Measurements from ENCODE around the gene HIKESHI. TPM values are rescaled to one million over a fixed set of nuclear protein-coding genes. Genes with fewer than 3 reads are reported as not detected.
"Not testable (repeated sequence)": the region's sequence is repeated elsewhere in the genome, so short reads cannot be mapped to it uniquely, and the experiment has no call there.

HIKESHI gene
- total RNA-seq, 2 donors from 2014 or later, result 63.8 to 64.0 TPM

DNA sequence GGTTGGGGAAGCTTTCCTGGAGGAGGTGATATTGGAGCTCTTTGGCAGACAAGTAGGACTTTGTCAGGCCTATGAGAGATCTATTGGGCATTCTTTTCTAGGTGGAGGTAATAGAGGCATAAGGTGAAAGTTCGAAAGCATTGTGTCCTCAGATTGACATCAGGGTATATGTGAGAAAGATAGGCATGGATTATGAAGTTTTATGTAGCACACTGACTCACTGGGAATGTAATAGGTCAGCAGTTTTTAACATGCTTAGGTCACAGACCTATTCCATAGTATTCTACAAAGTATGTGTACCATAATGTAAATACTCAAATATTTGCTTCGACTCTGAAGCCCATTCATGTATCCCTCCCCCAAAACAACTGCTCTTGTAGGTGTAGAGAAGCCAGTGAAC is 11.8 kb downstream of the HIKESHI start:
- Mint-ChIP-seq H3K27me3 (ENCODE audit: low read depth) (no peaks in the 10 kb centered on the region), H3K4me1 (ENCODE audit: low read depth) (peaks cover 23% of the 10 kb centered on the region), H3K4me3 (no peak overlapping the region), H3K27ac (no peak overlapping the region), H3K9me3 (peaks cover 0 to 1% of the 10 kb centered on the region in 2 donors), H3K36me3 (ENCODE audit: insufficient read depth in 2 of 2) (peaks cover 7 to 47% of the 10 kb centered on the region in 2 donors)
- ATAC-seq (replicated peaks in 1 of 2), result no peak
- DNase-seq, result no peak

DNA sequence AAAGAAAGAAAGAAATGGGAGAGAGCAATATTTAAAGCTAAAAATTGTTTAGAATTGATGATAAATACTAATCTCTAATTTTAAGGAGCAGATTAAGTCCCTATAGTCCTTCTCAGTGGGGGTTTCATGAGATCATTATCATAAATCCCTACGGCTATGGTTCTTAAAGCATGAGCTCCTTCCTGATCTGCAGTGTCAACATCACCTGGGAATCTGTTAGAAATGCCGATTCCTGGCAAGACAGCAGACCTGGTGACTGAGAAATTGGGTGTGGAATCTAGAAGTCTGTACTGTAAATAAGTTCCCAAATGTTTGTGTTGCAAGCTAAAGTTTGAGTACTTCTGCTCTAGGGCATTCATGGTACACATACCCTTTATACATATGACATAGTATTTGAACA is 12.6 kb downstream of the HIKESHI start:
- H3K27me3 Mint-ChIP-seq (ENCODE audit: low read depth), result no peaks in the 10 kb centered on the region
- peaks cover 0 to 1% of the 10 kb centered on the region in 2 donors for H3K9me3 Mint-ChIP-seq
- ATAC-seq (replicated peaks in 1 of 2) (no peak), DNase-seq (no peak)
- H3K4me3 Mint-ChIP-seq, result no peak overlapping the region
- peaks cover 6 to 45% of the 10 kb centered on the region in 2 donors for H3K36me3 Mint-ChIP-seq (ENCODE audit: insufficient read depth in 2 of 2)
- H3K27ac Mint-ChIP-seq, result no peak overlapping the region
- H3K4me1 Mint-ChIP-seq (ENCODE audit: low read depth), result peaks cover 25% of the 10 kb centered on the region

DNA sequence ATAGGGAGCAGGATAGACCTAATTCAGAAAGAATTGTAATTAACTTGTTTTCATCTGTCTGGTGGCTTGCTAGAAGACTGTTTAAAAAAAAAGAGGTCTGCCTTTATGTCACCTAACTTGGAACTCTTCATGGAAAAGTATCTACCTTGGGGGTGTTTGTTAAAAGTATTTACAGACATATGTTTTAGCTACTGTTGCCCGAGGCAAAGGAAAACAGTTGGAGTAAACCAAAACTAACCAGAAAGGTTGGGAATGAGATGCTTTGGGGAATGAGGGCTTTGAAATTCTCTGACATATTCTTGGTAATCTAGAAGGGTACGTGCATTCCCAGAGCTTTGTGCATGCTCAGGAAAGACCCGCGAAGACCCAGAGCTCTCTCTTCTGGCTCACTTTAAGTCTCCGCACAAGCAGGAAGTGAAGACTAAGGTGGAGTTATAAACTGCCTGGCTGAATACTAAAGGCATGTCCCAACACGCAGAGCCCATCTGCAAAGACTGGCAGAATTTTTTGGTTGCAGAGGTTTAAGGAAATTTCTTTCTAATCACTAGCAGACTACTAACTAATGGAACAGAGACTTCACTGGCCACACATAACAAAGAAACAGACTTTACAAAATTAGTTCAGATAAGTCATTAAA is 33.2 kb downstream of the HIKESHI start:
- H3K27me3 Mint-ChIP-seq (ENCODE audit: low read depth), result no peaks in the 10 kb centered on the region
- no peak for ATAC-seq (replicated peaks in 1 of 2)
- no peaks in the 10 kb centered on the region for H3K4me1 Mint-ChIP-seq (ENCODE audit: low read depth)
- no peak for DNase-seq
- peaks cover 0 to 1% of the 10 kb centered on the region in 2 donors for H3K9me3 Mint-ChIP-seq
- no peak overlapping the region for H3K4me3 Mint-ChIP-seq
- no peak overlapping the region for H3K27ac Mint-ChIP-seq
- H3K36me3 Mint-ChIP-seq (ENCODE audit: insufficient read depth in 2 of 2), result peaks cover 11 to 44% of the 10 kb centered on the region in 2 donors

DNA sequence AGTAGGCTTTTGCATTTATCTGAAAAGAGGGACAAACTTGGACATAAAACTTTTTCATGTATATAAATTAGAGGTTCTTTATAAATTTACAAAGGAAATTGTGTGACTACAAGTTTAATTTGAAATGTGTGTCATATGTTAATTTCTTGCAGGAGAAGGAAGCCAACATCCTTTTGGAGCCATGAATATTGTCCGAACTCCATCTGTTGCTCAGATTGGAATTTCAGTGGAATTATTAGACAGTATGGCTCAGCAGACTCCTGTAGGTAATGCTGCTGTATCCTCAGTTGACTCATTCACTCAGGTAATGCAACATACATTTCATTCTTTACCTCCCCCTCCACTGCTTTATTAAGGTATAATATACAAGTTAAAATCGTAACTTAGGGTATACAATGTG is 35.2 kb downstream of the HIKESHI start:
- ATAC-seq (replicated peaks in 1 of 2), result no peak
- Mint-ChIP-seq H3K36me3 (ENCODE audit: insufficient read depth in 2 of 2) (peaks cover 13 to 54% of the 10 kb centered on the region in 2 donors), H3K9me3 (peaks cover 0 to 1% of the 10 kb centered on the region in 2 donors), H3K4me3 (no peak overlapping the region), H3K27me3 (ENCODE audit: low read depth) (no peaks in the 10 kb centered on the region), H3K4me1 (ENCODE audit: low read depth) (no peaks in the 10 kb centered on the region), H3K27ac (no peak overlapping the region)
- DNase-seq, result no peak

DNA sequence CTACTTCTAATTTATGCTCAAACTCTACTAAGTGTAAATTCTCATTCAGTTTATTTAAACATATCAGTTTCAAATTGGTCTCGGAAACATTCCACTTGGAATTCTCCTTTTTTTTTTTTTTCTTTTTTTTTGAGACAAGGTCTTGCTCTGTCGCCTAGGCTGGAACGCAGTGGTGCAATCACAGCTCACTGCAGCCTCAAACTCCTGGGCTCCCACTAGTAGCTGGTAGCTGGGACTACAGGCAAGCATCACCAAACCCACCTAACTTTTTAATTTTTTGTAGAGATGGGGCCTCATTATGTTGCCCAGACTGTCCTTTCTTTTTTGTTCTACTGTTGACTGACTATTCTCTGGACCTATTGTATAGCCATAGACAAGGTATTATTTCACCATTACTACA is 39.3 kb downstream of the HIKESHI start:
- no peak for ATAC-seq (replicated peaks in 1 of 2)
- Mint-ChIP-seq H3K4me1 (ENCODE audit: low read depth) (no peaks in the 10 kb centered on the region), H3K27ac (no peak overlapping the region), H3K4me3 (no peak overlapping the region), H3K36me3 (ENCODE audit: insufficient read depth in 2 of 2) (peaks cover 11 to 42% of the 10 kb centered on the region in 2 donors), H3K27me3 (ENCODE audit: low read depth) (no peaks in the 10 kb centered on the region), H3K9me3 (no peaks in the 10 kb centered on the region)
- DNase-seq, result no peak

DNA sequence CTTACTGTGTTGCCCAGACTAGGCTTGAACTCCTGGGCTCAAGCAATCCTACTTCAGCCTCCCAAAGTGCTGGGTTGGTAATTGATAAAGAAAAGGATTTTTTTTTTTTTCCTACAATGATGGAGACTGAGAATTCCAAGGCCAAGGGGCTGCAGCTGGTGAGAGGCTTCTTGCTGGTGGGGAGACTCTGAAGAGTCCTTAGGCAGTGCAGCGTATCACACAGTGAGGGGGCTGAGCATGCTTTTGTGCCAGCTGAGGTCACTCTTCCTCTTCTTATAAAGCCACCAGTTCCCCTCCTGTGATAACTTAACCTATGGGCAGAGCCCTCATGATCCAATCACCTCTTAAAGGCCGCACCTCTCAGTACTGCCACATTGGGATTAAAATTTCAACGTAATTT is 44.5 kb downstream of the HIKESHI start:
- ATAC-seq (replicated peaks in 1 of 2) (no peak), DNase-seq (no peak)
- no peak overlapping the region for H3K27ac Mint-ChIP-seq
- H3K27me3 Mint-ChIP-seq (ENCODE audit: low read depth), result no peaks in the 10 kb centered on the region
- H3K36me3 Mint-ChIP-seq (ENCODE audit: insufficient read depth in 2 of 2), result peaks cover 0 to 15% of the 10 kb centered on the region in 2 donors
- H3K4me3 Mint-ChIP-seq, result no peak overlapping the region
- no peaks in the 10 kb centered on the region for H3K9me3 Mint-ChIP-seq
- no peaks in the 10 kb centered on the region for H3K4me1 Mint-ChIP-seq (ENCODE audit: low read depth)

DNA sequence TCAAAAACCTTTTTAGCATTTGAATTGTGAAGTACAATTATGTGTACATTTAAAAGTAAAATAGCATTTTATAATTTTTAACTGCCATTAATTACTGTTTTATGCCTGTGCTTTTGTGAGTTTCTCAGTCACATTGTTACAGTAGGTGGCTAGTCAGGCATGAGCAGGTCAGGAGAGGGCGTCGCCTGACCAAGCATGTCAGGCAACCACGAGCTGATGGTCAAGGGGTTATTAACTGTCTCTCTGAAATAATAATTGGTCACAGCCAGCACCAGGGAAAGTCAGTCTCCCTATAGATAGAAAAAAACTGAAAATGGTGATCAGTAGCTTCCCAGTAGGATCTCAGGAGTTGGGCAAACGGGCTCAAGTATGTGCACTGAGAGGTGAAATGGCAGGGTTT is 53.2 kb downstream of the HIKESHI start:
- Mint-ChIP-seq H3K27me3 (ENCODE audit: low read depth) (no peaks in the 10 kb centered on the region), H3K27ac (no peak overlapping the region), H3K4me3 (no peak overlapping the region), H3K36me3 (ENCODE audit: insufficient read depth in 2 of 2) (peaks cover 0 to 2% of the 10 kb centered on the region in 2 donors), H3K9me3 (no peaks in the 10 kb centered on the region), H3K4me1 (ENCODE audit: low read depth) (no peaks in the 10 kb centered on the region)
- no peak for DNase-seq
- ATAC-seq (replicated peaks in 1 of 2), result no peak

DNA sequence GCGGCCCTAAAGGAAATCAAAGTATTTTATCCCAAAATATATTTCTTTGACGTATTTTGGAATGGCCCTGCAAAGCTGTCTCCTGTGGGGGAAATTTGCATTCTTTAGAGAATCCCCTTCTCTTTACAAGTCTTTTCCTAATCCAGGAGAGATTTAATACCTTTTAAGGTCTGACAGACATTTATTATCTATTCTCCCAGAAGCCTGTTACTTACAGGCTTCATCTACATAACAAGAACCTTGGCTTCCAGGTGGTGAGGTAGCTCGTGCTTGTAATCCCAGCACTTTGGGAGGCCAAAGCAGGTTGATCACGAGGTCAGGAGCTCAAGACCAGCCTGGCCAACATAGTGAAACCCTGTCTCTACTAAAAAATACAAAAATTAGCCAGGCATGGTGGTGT is 55.4 kb downstream of the HIKESHI start:
- not testable (repeated sequence) for H3K4me3 Mint-ChIP-seq; H3K36me3 Mint-ChIP-seq (ENCODE audit: insufficient read depth in 2 of 2); DNase-seq; H3K9me3 Mint-ChIP-seq; H3K4me1 Mint-ChIP-seq (ENCODE audit: low read depth); H3K27ac Mint-ChIP-seq; ATAC-seq (replicated peaks in 1 of 2); H3K27me3 Mint-ChIP-seq (ENCODE audit: low read depth)

DNA sequence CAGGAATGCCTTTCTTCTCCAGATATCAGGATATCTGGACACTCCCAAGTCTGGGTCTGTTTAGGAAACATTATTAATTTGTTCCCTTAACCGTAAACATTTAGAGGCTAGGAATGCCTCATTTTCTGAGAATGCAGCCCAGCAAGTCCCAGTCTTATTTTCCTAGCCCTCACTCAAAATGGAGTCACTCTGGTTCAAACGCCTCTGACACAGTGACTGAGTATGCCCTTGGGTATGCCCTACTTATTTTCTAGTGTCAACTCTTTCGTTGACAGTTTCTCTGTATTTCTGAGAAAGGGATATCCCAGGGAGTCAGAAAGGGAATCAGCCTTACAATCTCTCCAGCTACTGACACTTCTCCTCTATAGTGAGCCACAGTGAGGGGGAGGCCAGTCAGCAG is 56.7 kb downstream of the HIKESHI start:
- H3K27ac Mint-ChIP-seq, result no peak overlapping the region
- peaks cover 0 to 3% of the 10 kb centered on the region in 2 donors for H3K9me3 Mint-ChIP-seq
- peaks cover 0 to 3% of the 10 kb centered on the region in 2 donors for H3K36me3 Mint-ChIP-seq (ENCODE audit: insufficient read depth in 2 of 2)
- DNase-seq (no peak), ATAC-seq (replicated peaks in 1 of 2) (no peak)
- H3K4me1 Mint-ChIP-seq (ENCODE audit: low read depth), result no peaks in the 10 kb centered on the region
- no peaks in the 10 kb centered on the region for H3K27me3 Mint-ChIP-seq (ENCODE audit: low read depth)
- no peak overlapping the region for H3K4me3 Mint-ChIP-seq

DNA sequence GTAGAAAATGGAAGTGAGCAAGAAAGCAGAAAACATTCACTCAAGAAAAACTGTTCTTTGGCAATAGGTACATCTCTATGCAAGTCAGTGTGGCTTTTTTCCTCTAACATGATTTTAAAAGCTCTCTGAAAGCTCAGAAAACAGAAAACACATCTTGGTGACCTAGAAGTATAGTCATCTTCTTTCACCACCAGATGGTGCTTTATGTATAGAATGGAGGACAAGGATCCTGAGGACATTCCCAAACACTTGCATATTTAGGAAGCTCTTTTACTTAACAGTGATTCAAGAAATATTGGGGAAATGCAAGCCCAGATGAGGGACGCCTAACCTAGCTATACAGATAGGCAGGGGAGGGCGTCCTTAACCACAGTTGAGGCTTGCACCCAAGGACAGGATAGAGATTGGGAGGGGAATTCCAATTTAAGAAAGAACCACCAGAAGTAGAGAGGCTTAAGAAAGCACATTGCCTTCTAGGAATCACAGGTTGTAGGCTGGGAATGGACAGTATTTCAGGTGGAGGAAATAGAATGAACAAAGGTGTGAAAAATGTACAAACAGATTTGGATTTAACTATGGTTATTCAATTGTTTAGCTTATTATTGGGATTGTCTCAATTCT is 58.8 kb downstream of the HIKESHI start:
- Mint-ChIP-seq H3K4me3 (no peak overlapping the region), H3K27me3 (ENCODE audit: low read depth) (no peaks in the 10 kb centered on the region), H3K9me3 (peaks cover 0 to 3% of the 10 kb centered on the region in 2 donors), H3K4me1 (ENCODE audit: low read depth) (no peaks in the 10 kb centered on the region), H3K36me3 (ENCODE audit: insufficient read depth in 2 of 2) (peaks cover 0 to 3% of the 10 kb centered on the region in 2 donors), H3K27ac (no peak overlapping the region)
- DNase-seq (no peak), ATAC-seq (replicated peaks in 1 of 2) (no peak)

DNA sequence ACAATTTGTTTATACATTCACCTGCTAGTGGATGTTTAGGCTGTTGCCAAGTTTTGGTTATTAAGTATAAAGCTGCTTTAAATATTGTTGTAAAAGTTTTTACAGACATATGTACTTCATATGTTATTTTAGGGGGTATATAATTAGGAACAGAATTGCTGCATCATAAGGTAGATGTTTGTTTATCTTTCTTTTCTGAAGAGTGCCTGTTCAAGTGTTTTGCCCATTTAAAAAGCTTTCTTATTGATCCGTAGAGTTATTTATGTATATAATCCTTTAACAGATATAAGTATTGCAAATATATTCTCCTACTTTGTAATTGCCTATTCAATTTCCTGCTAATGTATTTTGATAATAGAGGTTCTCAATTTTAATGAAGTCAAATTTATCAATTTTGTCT is 61.4 kb downstream of the HIKESHI start:
- Mint-ChIP-seq H3K4me3 (no peak overlapping the region), H3K27me3 (ENCODE audit: low read depth) (no peaks in the 10 kb centered on the region), H3K36me3 (ENCODE audit: insufficient read depth in 2 of 2) (peaks cover 0 to 3% of the 10 kb centered on the region in 2 donors), H3K9me3 (peaks cover 0 to 3% of the 10 kb centered on the region in 2 donors), H3K4me1 (ENCODE audit: low read depth) (no peaks in the 10 kb centered on the region), H3K27ac (no peak overlapping the region)
- DNase-seq (no peak), ATAC-seq (replicated peaks in 1 of 2) (no peak)

DNA sequence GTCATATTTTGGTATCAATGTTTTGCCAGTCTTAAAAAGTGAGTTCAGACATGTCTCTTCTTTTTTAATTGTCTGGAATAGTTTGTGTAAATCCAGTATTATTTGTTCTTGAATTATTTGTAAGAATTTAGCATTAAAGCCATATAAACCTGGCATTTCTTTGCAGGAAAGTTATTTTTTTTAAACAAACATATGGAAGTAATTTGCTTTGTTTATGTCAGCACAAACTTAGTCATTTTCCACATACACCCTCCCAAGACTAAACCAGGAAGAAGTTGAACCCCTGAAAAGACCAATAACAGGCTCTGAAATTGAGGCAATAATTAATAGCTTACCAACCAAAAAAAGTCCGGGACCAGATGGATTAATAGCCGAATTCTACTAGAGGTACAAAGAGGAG is 63.5 kb downstream of the HIKESHI start:
- ATAC-seq (replicated peaks in 1 of 2), result no peak
- Mint-ChIP-seq H3K27ac (no peak overlapping the region), H3K4me1 (ENCODE audit: low read depth) (no peaks in the 10 kb centered on the region), H3K36me3 (ENCODE audit: insufficient read depth in 2 of 2) (peaks cover 0 to 3% of the 10 kb centered on the region in 2 donors), H3K9me3 (peaks cover 2 to 5% of the 10 kb centered on the region in 2 donors), H3K4me3 (no peak overlapping the region), H3K27me3 (ENCODE audit: low read depth) (no peaks in the 10 kb centered on the region)
- no peak for DNase-seq

DNA sequence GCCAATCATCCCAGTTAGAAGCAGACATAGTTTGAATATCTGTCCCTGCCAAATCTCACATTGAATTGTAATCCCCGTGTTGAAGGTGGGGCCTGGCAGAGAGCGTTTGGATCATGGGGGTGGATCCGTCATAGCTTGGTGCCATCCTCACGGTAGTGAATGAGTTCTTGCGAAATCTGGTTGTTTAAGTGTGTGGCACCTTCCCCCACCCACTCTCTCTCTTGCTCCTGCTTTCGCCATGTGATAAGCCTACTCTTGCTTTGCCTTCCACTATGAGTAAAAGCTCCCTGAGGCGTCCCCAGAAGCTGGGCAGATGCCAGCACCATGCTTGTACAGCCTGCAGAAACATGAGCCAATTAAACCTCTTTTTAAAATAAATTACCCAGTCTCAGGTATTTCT is 67.6 kb downstream of the HIKESHI start:
- Mint-ChIP-seq H3K9me3 (peaks cover 2% of the 10 kb centered on the region in 2 donors), H3K4me1 (ENCODE audit: low read depth) (peaks cover 7% of the 10 kb centered on the region), H3K27me3 (ENCODE audit: low read depth) (peaks cover 10% of the 10 kb centered on the region), H3K4me3 (no peak overlapping the region), H3K36me3 (ENCODE audit: insufficient read depth in 2 of 2) (no peaks in the 10 kb centered on the region), H3K27ac (no peak overlapping the region)
- DNase-seq, result no peak
- no peak for ATAC-seq (replicated peaks in 1 of 2)

DNA sequence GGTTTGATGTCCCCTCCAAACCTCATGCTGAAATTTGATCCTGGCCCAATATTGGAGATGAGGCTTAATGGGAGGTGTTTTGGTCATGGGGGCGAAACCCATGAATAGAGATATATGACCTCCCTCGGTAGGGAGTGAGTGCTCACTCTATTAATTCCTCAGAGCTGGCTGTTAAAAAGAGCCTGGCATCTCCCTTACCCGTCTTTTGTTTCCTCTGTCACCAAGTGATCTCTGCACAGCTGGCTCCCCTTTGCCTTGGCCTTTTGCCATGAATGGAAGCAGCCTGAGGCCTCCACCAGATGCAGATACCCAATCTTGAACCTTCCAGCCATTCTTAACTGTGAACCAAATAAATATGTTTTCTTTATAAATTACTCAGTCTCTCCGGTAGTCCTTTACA is 68.1 kb downstream of the HIKESHI start:
- Mint-ChIP-seq H3K4me3 (no peak overlapping the region), H3K4me1 (ENCODE audit: low read depth) (peaks cover 7% of the 10 kb centered on the region), H3K27ac (peak overlapping the region; percentile 25), H3K27me3 (ENCODE audit: low read depth) (peaks cover 11% of the 10 kb centered on the region), H3K9me3 (peaks cover 2% of the 10 kb centered on the region in 2 donors), H3K36me3 (ENCODE audit: insufficient read depth in 2 of 2) (no peaks in the 10 kb centered on the region)
- ATAC-seq (replicated peaks in 1 of 2) (no peak), DNase-seq (no peak)
